Liver (tissue), 3 donors: ENCODE data around the gene PRPF6.

Experiments
- CTCF ChIP-seq: fragments of 150-350 bp; IDR thresholded peaks from 2 replicates; pipeline ENCODE4 v1.5.1; 2017; ENCODE audit warnings: improper control_type of control experiment, low read depth, low read length; ENCODE audit not compliant: missing input control
- EGR1 ChIP-seq, 2 donors: IDR thresholded peaks; 2 replicates each; pipeline ENCODE4 v1.6.1; 2016 to 2018; ENCODE audit warnings: antibody characterized with exemption in 2 of 2, low read depth in 2 of 2
- FOXA1 ChIP-seq: IDR thresholded peaks from 2 replicates; pipeline ENCODE4 v1.6.1; 2016; ENCODE audit warnings: antibody characterized with exemption
- FOXA2 ChIP-seq: IDR thresholded peaks from 2 replicates; pipeline ENCODE4 v1.6.1; 2016; ENCODE audit warnings: antibody characterized with exemption
- GABPA ChIP-seq, 2 donors: IDR thresholded peaks in 1 of 2; conservative IDR thresholded peaks in 1 of 2; 2 replicates each; pipeline ENCODE4 v1.6.1; 2016; ENCODE audit warnings: antibody characterized with exemption in 2 of 2, mild to moderate bottlenecking in 1 of 2, moderate library complexity in 1 of 2
- HNF4G ChIP-seq: IDR thresholded peaks from 2 replicates; pipeline ENCODE4 v1.6.1; 2016; ENCODE audit warnings: antibody characterized with exemption
- JUND ChIP-seq, 2 donors: IDR thresholded peaks; 2 replicates each; pipeline ENCODE4 v1.6.1; 2016; ENCODE audit warnings: antibody characterized with exemption in 2 of 2
- MAX ChIP-seq: IDR thresholded peaks from 2 replicates; pipeline ENCODE4 v1.6.1; 2016; ENCODE audit warnings: antibody characterized with exemption
- RAD21 ChIP-seq, 2 donors: IDR thresholded peaks; 2 replicates each; pipeline ENCODE4 v1.6.1; 2016; ENCODE audit warnings: antibody characterized with exemption in 2 of 2, mild to moderate bottlenecking in 2 of 2
- RXRA ChIP-seq, 2 donors: IDR thresholded peaks; 2 replicates each; pipeline ENCODE4 v1.6.1; 2017 to 2018; ENCODE audit warnings: antibody characterized with exemption in 2 of 2, mild to moderate bottlenecking in 1 of 2
- SP1 ChIP-seq: IDR thresholded peaks from 2 replicates; pipeline ENCODE4 v1.6.1; 2018; ENCODE audit warnings: antibody characterized with exemption, mild to moderate bottlenecking
- TAF1 ChIP-seq: conservative IDR thresholded peaks from 2 replicates; pipeline ENCODE4 v1.6.1; 2016; ENCODE audit warnings: antibody characterized with exemption, mild to moderate bottlenecking
- YY1 ChIP-seq: IDR thresholded peaks from 2 replicates; pipeline ENCODE4 v1.6.1; 2016; ENCODE audit warnings: antibody characterized with exemption, mild to moderate bottlenecking
- donor health status: healthy.
- donor health status: healthy.

GRCh38 chr20:64024141-64024990 is 43.4 kb downstream of the PRPF6 start:
- no peak for TF ChIP-seq CTCF
- peak in 1 of 2 donors; percentile 31 for TF ChIP-seq EGR1 (IDR thresholded peaks at IDR 0.05; ENCODE audit: low read depth in 2 of 2)
- no peak for TF ChIP-seq MAX
- no peak for TF ChIP-seq RAD21 (IDR thresholded peaks at IDR 0.05)
- peak in 1 of 2 donors; percentile 69 for TF ChIP-seq JUND (IDR thresholded peaks at IDR 0.05)
- TF ChIP-seq TAF1 = peak; percentile 37
- TF ChIP-seq YY1 = peak; percentile 70
- peak; percentile 94 for TF ChIP-seq SP1
- TF ChIP-seq HNF4G = peak; percentile 71
- TF ChIP-seq RXRA (IDR thresholded peaks at IDR 0.05) = peak; percentile 63 to 93
- no peak for TF ChIP-seq GABPA (IDR thresholded peaks at IDR 0.05 in 1 of 2, conservative IDR thresholded peaks at IDR 0.05 in 1 of 2)
- no peak for TF ChIP-seq FOXA1
- TF ChIP-seq FOXA2 = peak; percentile 25
